ENCODE measurements around the gene USP24.

Gene USP24

DNA sequence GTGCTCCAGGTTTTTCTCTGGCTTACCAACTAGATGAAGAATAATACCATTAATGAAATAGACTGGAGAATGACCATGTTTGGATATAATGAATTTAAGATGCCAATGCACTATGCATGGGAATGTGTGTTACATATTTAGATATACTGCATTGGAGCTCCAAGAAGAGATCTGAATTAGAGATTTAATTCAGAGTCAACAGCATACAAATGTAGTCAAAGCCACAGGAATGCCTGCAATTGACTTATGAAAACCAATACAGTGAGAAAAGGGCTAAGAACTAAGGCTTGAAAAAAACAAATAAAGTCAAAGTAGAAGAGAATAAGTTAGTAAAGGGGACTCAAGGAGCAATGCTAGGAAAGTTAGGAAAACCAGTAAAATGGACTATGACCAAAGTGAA lies 59.1 kb downstream of the USP24 start:
- no peak for DNase-seq (ENCODE audit: low spot score)

DNA sequence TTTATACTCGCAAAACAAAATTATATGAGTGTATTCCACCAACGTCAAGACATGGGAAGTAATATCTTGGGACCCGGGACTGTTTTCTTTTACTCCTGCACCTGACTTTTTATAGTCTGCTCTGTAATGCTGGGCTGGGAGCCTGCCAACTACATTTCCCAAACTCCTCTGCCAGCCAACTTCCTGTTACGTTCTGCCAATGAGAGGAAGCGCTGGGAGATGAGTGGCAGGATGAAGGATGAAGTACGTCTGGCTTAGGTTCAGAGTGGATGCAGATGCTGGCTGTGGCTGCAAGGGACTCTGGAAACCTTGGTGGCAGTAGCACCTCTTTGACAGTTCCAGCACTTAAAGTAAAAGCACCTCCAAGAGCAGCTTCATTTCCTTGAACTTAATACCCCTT lies 59.6 kb downstream of the USP24 start:
- DNase-seq (ENCODE audit: low spot score) = no peak

DNA sequence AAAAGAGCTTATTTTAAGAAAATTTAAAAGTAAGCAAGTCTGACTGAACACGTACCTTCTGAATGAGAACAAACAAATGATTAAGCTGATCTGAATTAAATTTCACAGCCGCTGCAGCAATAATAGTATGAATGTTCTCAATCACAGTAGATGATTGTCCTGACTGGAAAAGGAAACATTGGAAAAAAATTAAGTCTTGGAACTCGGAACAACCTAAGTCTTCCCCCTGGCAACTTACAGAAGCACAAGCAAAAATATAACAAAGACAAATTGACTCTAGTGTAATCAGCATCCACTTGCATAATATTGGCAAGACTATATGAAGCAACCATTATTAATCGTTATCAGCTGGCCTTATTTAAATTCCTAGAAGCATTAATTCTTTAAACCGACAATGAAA lies 60.5 kb downstream of the USP24 start:
- no peak for DNase-seq (ENCODE audit: low spot score)

DNA sequence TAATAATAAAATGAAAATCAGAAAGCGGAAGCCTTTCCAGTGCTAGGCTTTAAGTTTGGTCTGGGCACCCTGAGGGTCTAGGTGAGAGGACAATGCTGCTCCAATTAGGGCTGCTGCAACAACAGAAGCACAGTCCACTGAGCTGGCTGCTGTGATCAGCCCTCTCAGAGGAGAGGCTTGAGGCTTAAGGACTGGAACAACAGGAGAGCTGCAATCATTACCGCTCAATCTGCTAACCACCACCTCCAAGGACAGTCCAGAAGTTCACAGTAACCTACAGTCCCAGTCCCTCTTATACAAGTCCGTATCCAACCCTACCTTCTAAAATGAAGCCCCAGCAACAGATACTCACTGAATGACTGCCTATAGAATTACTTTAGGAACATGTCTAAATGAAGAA lies 62.1 kb downstream of the USP24 start:
- no peak for DNase-seq (ENCODE audit: low spot score)

DNA sequence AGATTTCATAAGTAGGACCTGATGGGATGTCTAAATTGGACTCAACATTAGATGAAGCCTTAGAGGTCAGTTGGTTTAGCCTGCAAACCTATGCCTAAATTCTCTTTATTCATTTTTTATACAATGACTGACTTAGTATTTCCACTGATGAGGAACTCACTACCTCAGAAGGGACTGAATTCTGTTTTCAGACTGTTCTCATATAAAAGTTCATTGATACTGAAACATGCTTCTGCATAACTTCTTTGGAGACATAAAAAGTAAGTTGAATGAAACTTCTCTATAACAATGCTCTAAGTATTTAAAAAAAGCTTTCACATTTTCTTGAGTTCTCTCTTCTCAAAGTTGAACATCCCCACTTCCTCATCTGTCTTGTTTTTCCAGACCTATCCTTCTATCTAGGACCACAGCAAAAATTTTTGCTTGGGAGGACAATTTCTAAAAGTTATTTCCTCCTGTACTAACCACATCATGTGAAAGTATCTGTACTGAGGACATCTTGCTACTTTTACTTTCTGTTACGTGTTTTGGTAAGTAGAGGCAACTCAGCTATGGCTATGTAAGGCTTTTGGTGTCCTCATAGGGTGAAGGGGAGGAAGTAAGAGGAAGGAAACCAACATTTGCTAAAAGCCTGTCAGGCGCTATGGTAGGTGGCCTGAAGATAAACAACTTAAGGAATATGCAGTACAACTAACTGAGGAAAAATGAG lies 64.1 kb downstream of the USP24 start:
- DNase-seq (ENCODE audit: low spot score) = no peak

DNA sequence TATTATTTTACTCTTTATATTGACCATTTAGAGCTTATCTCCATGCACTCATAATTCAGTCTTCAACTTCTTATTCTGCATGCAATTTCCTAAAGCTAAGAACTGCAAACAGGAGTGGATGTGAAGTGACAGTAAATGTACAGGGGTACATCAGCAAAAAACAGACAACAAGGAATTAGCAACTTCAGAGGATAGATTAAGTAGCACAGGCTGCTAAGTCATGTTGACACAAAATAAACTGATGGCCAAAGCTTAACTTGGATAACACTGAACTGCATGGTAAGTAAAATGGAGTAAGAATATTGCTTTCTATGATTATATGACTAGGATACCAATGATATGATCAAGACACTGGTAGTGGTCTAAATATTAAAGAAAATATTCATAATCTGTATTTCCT lies 66.5 kb downstream of the USP24 start:
- no peak for DNase-seq (ENCODE audit: low spot score)

DNA sequence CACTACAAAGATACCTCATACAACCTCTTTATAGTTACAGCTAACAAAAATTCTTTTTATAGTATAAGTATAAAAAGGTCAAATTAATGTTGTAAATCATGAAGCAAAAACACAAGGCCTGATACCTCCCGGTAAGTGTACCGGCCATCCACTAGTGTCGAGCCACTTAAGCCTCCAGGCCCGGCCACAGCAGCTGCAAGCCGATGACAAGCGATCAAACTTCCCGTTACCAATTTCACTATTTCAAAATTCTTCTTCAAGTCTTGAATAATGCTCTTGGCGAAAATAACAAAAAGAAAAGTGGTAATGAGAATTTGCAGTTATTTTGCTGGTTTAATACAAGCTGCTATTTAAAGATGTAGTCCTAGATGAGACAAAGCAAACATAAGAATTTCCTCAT lies 67.6 kb downstream of the USP24 start:
- DNase-seq (ENCODE audit: low spot score) = no peak

DNA sequence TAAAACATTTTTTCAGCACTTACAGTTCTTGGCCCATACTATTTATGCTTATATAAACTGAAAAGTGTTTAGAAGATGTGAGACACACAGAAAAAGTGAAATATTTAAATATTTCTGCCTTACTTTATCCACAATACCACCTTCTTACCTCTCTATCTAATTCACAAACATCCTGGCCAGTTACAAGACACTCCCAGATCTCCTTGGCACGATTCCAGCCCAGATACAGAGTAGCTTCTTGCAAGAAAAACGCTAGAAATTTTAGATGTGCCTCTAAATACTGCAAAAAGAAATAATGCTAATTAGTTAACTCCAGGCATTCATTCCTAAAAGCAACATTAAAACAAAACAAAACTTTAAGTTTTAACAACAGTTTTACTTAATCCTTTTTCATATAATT lies 68.4 kb downstream of the USP24 start:
- DNase-seq (ENCODE audit: low spot score) = no peak

DNA sequence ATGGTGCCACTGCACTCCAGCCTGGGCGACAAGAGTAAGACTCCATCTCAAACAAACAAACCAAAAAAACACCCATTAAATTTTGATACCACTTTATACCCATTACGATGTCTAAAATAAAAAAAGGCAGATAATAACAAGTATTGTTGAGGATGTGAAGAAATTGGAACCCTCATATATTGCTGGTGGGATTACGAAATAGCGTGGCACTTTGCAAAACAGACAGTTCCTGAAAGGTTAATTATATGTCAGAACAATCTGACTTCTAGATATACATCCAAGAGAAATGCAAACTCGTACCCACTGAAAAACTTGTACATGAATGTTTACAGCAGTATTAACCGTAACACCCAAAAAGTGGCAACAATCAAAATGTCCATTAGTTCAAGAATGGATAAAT lies 70.3 kb downstream of the USP24 start:
- DNase-seq (ENCODE audit: low spot score) = no peak

DNA sequence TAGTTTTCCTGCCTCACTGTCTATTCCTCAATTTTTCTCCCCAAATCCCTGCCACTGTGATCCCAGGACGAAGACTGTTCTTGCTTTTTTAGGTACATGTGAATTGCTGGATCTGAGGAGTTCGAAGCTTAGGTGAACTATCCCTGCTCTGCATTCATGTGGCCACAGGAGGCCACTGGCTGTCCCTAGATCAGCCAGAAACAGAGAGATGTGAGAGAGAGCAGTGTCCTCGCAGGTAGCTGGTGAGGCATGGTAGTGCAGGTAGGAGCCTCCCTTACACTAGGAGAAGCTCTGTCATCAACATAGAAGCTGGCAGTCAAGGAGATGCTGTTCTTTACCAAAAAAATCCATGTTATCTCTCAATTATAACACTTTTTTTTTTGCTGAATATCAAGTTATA lies 71.5 kb downstream of the USP24 start:
- DNase-seq (ENCODE audit: low spot score) = peak; percentile 39

DNA sequence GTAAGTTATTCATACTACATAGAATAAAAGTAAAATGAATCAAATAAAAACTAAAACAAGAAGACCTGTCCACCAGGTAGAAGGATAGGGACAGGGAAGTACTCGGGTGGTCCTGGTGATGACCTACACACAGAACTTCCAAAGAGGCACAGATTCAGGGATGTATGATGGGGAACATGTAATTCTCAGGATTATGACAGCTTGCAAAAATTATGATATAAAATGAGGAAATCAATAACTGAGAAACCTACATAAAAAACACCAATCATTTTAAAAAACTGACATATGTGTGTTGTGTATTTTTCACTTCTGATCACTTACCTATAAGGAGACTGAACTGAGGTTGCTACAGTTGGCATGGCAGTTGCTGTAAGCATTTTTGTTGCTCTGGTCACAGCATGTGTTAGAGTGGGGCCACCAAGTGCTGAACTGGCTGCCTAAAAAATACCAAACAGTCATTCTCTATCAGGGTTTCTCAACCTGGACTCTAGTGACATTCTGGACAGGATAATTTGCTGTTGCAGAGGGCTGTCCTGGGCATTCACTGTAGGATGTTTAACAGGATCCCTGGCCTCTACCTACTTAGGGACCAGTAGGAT lies 73.8 kb downstream of the USP24 start:
- DNase-seq (ENCODE audit: low spot score) = no peak

DNA sequence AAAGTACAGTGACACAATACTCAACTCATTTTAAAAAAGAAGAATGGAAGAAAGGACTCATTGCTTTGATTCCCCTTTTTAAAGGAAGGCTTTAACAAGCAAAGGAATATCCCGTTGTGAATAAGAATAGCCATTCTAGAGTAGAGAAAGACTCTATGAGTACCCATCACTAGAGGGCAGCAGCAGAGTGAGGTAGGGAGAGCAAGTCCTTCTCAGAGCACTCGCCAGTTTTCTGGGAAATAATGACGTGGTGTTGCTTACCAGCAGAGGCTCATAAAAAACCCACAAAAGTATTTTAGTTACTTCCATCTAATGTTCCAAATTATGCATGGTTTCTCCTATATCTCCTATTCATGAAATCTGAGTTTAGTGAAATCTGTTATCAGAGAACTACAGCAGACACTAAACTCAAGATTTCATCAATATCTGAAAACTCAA lies 74.6 kb downstream of the USP24 start:
- peak; percentile 82 for DNase-seq (ENCODE audit: low spot score)

DNA sequence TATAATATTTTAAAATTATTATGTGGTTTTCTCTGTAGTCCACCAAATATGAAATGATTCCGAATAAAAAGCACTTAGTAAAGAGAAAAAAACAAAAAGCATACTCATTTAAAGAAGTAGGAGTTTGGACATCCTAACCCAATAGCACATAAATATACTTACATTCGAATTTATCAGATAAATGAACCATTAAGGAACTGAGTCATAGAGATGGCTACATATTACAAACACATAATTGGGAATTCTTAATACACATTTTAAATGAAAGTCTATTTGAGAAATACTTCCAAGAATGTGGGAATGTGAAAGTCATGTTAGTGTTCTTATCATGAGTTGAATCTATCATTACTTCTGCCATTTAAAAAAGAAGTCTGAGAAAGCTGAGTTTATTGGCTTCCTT lies 75.0 kb downstream of the USP24 start:
- DNase-seq (ENCODE audit: low spot score) = no peak

DNA sequence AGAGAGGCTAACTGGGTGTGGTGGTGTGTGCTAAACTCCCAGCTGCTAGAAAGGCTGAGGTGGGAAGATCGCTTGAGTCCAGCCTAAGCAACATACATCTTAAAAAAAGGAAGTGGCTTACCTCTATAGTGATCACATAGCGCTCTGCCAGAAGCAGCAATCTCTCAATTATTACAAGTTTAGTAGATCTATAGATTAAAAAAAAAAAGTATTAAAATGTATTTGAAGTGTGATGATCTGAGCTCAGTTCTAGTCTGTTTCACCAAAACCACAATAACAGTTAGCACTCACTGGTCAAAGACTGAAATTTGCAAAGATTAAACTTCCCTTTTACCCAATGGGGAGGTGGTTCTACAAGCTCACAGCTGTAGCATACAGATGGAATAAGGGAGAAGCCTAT lies 76.3 kb downstream of the USP24 start:
- no peak for DNase-seq (ENCODE audit: low spot score)

DNA sequence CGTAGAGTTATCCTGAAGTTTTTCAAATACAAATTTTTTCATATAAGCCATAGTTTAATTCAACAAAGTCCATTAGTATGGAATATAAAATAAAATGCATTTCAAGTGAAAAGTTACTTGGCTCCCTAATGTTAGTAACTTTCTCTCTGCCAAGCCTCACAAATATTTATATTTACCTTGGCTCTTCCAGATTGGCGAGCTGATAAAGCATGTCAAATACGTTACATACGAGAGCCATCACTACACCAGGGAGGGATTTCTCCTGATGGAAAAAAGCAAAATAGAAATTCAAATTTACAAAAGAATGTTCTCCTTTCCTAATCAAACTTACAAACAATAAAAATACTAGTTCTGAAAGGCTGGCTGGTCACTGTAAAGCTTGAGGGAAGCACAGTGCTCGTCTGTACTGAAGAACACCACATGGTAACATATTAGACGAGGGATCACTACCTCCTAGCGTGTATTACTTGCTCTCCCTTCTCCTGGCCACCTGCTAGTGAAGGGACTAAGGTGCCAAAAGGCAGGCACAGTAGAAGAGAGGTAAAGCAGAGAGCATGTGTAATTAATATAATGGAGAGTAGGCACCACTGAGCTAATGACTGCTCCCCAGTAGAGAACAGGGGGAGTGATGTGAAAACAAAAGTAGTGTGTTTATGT lies 80.9 kb downstream of the USP24 start:
- no peak for DNase-seq (ENCODE audit: low spot score)

DNA sequence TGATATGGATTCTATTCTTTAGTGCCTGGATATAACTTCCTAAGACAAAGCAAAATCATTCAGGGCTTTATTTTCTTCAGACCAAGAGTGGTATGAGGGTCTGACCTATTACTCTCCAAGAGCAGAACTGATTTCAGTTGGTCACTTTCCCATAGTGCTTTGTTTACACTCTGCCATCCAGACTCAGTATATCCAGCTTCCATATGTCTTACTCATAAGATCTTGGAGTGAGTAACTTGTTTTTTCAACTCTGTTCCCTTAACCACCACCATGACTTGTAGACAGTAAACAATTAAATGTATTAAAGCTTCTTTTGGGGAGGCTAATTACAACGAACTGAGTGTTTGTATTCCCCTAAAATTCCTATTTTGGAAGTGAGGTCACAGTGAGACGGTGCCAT lies 83.4 kb downstream of the USP24 start:
- DNase-seq (ENCODE audit: low spot score) = no peak

DNA sequence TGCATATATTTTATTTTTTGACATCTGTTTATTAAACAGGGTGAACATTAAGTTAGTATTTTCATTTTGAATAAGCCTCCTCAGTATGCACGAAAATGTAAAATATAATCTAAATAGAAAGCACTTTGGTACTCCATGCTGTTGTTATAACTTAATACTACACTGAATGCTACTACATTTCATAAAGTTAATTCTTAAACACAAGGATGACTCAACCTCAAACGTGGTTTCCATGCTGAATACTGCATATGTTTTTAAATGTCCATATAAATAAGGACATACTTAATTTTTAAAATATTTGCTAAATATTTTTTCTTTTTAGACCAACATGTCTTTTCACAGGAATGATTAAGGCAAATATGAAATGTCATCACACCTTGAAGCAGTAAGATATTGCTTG lies 83.9 kb downstream of the USP24 start:
- no peak for DNase-seq (ENCODE audit: low spot score)

DNA sequence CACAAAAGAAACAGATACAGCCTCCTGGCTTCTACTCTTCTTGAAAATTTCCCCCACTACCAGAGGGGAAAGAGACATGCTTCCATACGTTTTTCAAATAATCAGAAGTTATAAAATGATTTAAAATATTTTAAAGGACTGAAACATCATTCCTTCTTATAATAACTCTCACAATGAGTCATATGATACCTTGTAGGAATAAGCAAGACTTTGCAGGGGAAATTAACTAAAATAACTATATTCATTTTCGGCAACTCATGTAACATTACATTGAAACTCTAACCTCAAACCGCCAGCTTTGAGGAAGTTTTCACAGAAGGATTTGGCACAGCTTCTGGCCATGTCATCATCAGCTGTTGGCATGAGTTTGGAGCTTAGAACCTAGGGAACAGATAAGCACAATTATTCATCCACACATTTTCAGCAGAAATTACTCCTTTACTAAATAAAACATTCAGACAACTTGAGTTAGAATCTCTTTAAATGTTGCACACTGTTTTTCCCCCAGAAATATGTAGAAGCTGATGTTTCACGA lies 85.9 kb downstream of the USP24 start:
- no peak for DNase-seq (ENCODE audit: low spot score)

DNA sequence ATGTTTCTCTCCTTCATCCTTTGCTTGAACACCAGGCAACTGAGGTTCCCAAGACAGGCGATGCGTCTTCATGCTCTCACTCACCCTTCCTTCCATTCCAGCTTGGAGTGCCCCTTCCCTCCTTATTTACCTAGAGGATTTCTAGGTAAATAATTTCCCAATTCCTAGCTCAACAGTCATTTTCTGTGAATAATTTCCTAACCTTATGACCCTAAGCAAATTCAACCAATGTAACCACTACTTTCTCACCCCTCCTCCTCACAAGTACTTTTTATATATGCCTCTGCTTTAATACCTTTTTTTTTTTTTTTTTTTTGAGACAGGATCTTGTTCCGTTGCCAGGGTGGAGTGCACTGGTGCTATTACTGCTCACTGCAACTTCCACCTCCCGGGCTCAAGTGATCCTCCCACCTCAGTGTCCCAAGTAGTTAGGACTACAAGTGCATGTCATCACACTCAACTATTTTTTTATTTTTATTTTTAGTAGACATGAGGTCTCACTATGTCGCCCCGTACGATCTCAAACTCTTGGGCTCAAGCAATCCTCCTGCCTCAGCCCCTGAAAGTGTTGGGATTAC lies 86.7 kb downstream of the USP24 start:
- no peak for DNase-seq (ENCODE audit: low spot score)

DNA sequence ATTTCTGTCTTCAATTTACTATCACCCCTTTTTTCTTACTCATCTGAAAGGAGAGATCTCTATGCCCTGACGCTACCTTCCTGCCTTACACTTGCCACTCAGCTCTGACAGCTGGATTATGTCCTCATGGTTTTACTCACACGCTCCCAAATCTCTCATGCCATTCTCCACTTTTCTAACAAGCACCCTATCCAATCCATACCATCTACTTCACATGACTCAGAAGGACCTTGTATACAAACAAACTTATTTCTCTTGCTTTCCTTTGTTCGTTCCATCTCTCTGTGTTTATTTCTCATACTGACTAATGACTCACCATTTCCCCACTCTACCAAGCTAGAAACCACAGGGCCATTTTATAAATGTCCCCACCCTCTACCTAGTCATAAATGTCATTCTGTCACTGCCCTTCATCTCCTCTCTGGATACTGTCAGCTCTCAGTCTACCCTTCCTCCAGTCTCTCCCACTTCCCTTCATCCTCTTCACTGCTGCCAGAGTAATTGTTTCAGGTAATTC lies 87.3 kb downstream of the USP24 start:
- peak; percentile 64 for DNase-seq (ENCODE audit: low spot score)

DNA sequence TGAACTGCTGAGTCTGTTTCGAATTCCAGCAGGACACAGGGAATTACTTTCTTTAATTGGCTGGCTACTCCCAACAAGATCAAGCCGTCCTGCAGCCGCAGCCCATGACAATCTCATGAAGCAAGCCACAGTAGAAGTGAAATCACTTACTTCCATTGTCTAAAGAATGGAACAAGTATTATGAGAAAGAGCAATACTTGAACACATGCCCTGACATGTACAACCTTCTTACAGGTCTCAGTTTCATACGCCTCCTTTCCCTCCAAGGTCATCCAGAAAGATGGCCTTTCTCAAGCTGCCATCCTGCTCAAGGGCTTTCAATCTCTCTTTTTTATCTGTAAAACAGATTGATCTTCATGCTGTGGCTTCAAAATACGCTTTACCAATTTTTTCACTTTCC lies 90.7 kb downstream of the USP24 start:
- no peak for DNase-seq (ENCODE audit: low spot score)

DNA sequence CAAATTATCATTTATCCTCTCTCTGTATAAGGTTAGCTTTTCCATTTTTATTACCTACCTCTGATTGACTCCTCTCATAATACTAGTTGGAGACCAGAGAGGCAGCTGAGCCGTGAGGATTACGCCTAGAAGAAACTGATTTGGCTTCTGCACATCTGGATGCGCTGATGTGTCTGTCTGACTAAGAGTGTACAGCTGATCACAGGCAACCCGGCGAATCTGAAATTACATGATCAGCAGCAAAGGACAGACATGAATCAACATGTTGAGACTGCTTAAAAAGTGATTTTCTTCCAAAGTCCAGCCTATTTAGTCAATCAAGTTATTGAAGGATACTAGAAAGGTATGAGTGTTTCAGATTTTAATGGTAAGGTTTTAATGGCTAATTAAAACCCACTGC lies 94.6 kb downstream of the USP24 start:
- no peak for DNase-seq (ENCODE audit: low spot score)
